Measurements from ENCODE around the gene VIPR2. TPM values are rescaled to one million over a fixed set of nuclear protein-coding genes. Genes with fewer than 3 reads are reported as not detected.
"Not testable (repeated sequence)": the region's sequence is repeated elsewhere in the genome, so short reads cannot be mapped to it uniquely, and the experiment has no call there.

The VIPR2 gene
- total RNA-seq, 4 donors from 2014 or later: 0.53 to 2.5 (median 1.8) TPM

- no peak overlapping the region for H3K4me3 ChIP-seq
- TF ChIP-seq, protein P1, sequence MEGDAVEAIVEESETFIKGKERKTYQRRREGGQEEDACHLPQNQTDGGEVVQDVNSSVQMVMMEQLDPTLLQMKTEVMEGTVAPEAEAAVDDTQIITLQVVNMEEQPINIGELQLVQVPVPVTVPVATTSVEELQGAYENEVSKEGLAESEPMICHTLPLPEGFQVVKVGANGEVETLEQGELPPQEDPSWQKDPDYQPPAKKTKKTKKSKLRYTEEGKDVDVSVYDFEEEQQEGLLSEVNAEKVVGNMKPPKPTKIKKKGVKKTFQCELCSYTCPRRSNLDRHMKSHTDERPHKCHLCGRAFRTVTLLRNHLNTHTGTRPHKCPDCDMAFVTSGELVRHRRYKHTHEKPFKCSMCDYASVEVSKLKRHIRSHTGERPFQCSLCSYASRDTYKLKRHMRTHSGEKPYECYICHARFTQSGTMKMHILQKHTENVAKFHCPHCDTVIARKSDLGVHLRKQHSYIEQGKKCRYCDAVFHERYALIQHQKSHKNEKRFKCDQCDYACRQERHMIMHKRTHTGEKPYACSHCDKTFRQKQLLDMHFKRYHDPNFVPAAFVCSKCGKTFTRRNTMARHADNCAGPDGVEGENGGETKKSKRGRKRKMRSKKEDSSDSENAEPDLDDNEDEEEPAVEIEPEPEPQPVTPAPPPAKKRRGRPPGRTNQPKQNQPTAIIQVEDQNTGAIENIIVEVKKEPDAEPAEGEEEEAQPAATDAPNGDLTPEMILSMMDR (IDR thresholded peaks at IDR 0.05): no peak
- no peak for TF ChIP-seq POLR2A (IDR thresholded peaks at IDR 0.05)
- no peak overlapping the region for H3K27ac ChIP-seq
- H3K27me3 ChIP-seq: no peaks in the 10 kb centered on the region
- no peaks in the 10 kb centered on the region for H3K4me1 ChIP-seq
- DNase-seq: no peak
- no peaks in the 10 kb centered on the region for H3K9me3 ChIP-seq
- no peaks in the 10 kb centered on the region for H3K36me3 ChIP-seq
Measured at GRCh38 chr7:159005618-159006017, 139.0 kb downstream of the VIPR2 start.

GRCh38 chr7:159004411-159004810 lies 140.3 kb downstream of the VIPR2 start:
- Histone ChIP-seq H3K4me1 (no peaks in the 10 kb centered on the region), H3K27me3 (no peaks in the 10 kb centered on the region), H3K36me3 (no peaks in the 10 kb centered on the region), H3K9me3 (no peaks in the 10 kb centered on the region), H3K27ac (no peak overlapping the region), H3K4me3 (no peak overlapping the region)
- no peak for TF ChIP-seq POLR2A (IDR thresholded peaks at IDR 0.05)
- TF ChIP-seq, protein P1 (IDR thresholded peaks at IDR 0.05): no peak
- DNase-seq: no peak

DNA sequence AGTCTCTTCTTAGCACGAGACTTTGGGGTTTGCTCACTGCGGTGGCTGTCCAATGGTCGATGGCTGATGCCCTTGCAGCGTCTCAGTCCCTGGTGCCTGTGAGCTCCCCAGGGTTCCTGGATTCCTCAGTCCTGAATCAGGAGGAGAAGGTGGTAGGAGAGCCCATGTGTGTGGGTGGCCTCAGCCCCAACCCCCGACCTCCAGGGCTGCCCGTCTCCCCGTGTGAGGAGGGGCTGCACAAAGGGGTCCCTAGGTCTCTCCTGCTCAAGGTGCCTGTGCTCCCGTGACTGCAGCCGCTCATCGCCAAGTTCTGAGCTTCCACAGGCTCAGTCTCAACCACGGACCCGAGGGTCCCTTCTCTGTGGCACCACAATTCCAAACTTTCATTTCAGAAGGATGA lies 142.9 kb downstream of the VIPR2 start:
- Histone ChIP-seq H3K4me3 (no peak overlapping the region), H3K36me3 (no peaks in the 10 kb centered on the region), H3K27ac (no peak overlapping the region), H3K9me3 (no peaks in the 10 kb centered on the region), H3K27me3 (no peaks in the 10 kb centered on the region), H3K4me1 (no peaks in the 10 kb centered on the region)
- DNase-seq: no peak
- TF ChIP-seq POLR2A (IDR thresholded peaks at IDR 0.05): no peak
- TF ChIP-seq, protein P1 (IDR thresholded peaks at IDR 0.05): no peak

- no peaks in the 10 kb centered on the region for H3K9me3 ChIP-seq
- no peak for TF ChIP-seq POLR2A (IDR thresholded peaks at IDR 0.05)
- TF ChIP-seq, protein P1 (IDR thresholded peaks at IDR 0.05): no peak
- no peaks in the 10 kb centered on the region for H3K36me3 ChIP-seq
- no peaks in the 10 kb centered on the region for H3K27me3 ChIP-seq
- no peak overlapping the region for H3K27ac ChIP-seq
- no peaks in the 10 kb centered on the region for H3K4me1 ChIP-seq
- H3K4me3 ChIP-seq: no peak overlapping the region
- DNase-seq: no peak
Measured at GRCh38 chr7:159000859-159001435, 143.7 kb downstream of the VIPR2 start.

- H3K27me3 ChIP-seq: no peaks in the 10 kb centered on the region
- H3K4me1 ChIP-seq: no peaks in the 10 kb centered on the region
- no peak for DNase-seq
- H3K4me3 ChIP-seq: no peak overlapping the region
- no peak overlapping the region for H3K27ac ChIP-seq
- no peaks in the 10 kb centered on the region for H3K9me3 ChIP-seq
- H3K36me3 ChIP-seq: no peaks in the 10 kb centered on the region
- TF ChIP-seq, protein P1 (IDR thresholded peaks at IDR 0.05): no peak
- TF ChIP-seq POLR2A (IDR thresholded peaks at IDR 0.05): no peak
Measured at GRCh38 chr7:159000070-159000469, 144.6 kb downstream of the VIPR2 start.

DNA sequence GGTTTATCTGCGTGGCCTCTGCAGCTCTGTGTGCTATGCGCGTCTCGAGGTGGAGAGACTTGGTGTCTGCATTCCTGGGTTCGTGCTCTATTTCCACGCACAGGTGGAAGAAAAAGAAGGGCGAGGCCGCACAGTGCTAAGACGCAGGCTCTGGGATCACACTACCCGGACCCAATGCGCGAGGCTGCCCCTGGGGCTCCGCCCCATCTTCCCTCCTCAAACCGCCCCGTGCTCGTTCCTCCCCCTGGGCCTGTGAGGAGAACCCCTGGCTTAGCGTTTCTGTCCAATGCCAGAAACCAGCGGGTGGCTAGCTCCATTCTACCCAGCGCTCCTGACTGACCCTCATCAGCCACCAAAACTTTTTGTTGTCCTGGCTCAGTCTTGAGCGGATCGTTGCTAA lies 145.2 kb downstream of the VIPR2 start:
- peak in 1 of 3 donors; percentile 37 for DNase-seq
- Histone ChIP-seq H3K4me1 (no peaks in the 10 kb centered on the region), H3K4me3 (no peak overlapping the region), H3K27ac (no peak overlapping the region), H3K36me3 (no peaks in the 10 kb centered on the region), H3K27me3 (no peaks in the 10 kb centered on the region), H3K9me3 (no peaks in the 10 kb centered on the region)
- TF ChIP-seq, protein P1 (IDR thresholded peaks at IDR 0.05): no peak
- no peak for TF ChIP-seq POLR2A (IDR thresholded peaks at IDR 0.05)

DNA sequence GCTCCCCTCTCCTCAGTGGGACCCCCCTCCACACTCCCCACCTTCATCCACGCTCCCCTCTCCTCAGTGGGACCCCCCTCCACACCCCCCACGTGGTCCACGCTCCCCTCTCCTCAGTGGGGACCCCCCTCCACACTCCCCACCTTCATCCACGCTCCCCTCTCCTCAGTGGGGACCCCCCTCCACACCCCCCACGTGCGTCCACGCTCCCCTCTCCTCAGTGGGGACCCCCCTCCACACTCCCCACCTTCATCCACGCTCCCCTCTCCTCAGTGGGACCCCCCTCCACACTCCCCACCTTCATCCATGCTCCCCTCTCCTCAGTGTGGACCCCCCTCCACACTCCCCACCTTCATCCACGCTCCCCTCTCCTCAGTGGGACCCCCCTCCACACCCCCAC lies 146.4 kb downstream of the VIPR2 start:
- H3K9me3 ChIP-seq, H3K27me3 ChIP-seq, DNase-seq: not testable (repeated sequence)

More for the DNA sequence above, 146.4 kb downstream of the VIPR2 start:
- not testable (repeated sequence) for H3K27ac ChIP-seq, H3K4me3 ChIP-seq, H3K36me3 ChIP-seq, H3K4me1 ChIP-seq
